Mesendoderm (in vitro differentiated cells): ENCODE measurements around the gene EIF2AK2.

Experiments
- DNase-seq: peaks from one replicate; pipeline ENCODE4 v3.0.0; 2013
- H2AK5ac ChIP-seq: 2 replicates; pipeline ENCODE4 v1.6.1; 2013; ENCODE audit warnings: low read length, inconsistent platforms
- H2BK120ac ChIP-seq: 2 replicates; pipeline ENCODE4 v1.6.1; 2013; ENCODE audit warnings: low read depth, mild to moderate bottlenecking, low read length, moderate library complexity, mixed read lengths
- H2BK15ac ChIP-seq: replicated peaks from 2 replicates; pipeline ENCODE4 v1.6.1; 2013; ENCODE audit warnings: low read depth, mild to moderate bottlenecking, moderate library complexity
- H2BK5ac ChIP-seq: 2 replicates; pipeline ENCODE4 v1.6.1; 2013; ENCODE audit warnings: low read length, inconsistent platforms
- H3K18ac ChIP-seq: 2 replicates; pipeline ENCODE4 v1.6.1; 2013; ENCODE audit warnings: mild to moderate bottlenecking, low read length, mixed read lengths
- H3K23ac ChIP-seq: one replicate; pipeline ENCODE4 v1.6.1; 2013; ENCODE audit warnings: low read length
- H3K27ac ChIP-seq: 2 replicates; pipeline ENCODE4 v1.5.1; 2013; ENCODE audit warnings: low read depth, mild to moderate bottlenecking, inconsistent platforms, low read length, moderate library complexity
- H3K27me3 ChIP-seq: 2 replicates; pipeline ENCODE4 v1.6.1; 2013; ENCODE audit warnings: low read length, control low read depth, mild to moderate bottlenecking, inconsistent platforms; ENCODE audit not compliant: insufficient read depth, poor library complexity
- H3K36me3 ChIP-seq: 2 replicates; pipeline ENCODE4 v1.6.1; 2013; ENCODE audit warnings: low read length, inconsistent platforms; ENCODE audit not compliant: control insufficient read depth, insufficient read depth
- H3K4ac ChIP-seq: one replicate; pipeline ENCODE4 v1.6.1; 2013; ENCODE audit warnings: low read depth, mild to moderate bottlenecking, low read length, moderate library complexity
- H3K4me1 ChIP-seq: 2 replicates; pipeline ENCODE4 v1.6.1; 2013; ENCODE audit warnings: low read depth, low read length, inconsistent platforms; ENCODE audit not compliant: control insufficient read depth
- H3K4me2 ChIP-seq: 2 replicates; pipeline ENCODE4 v1.6.1; 2013; ENCODE audit warnings: low read length
- H3K4me3 ChIP-seq: 2 replicates; pipeline ENCODE4 v1.5.1; 2013; ENCODE audit warnings: mild to moderate bottlenecking, low read length
- H3K56ac ChIP-seq: one replicate; pipeline ENCODE4 v1.6.1; 2013; ENCODE audit warnings: low read length
- H3K79me1 ChIP-seq: 2 replicates; pipeline ENCODE4 v1.6.1; 2013; ENCODE audit warnings: low read length, inconsistent platforms
- H3K79me2 ChIP-seq: 2 replicates; pipeline ENCODE4 v1.6.1; 2013; ENCODE audit warnings: mild to moderate bottlenecking, low read length; ENCODE audit not compliant: control insufficient read depth, insufficient read depth
- H3K9ac ChIP-seq: 2 replicates; pipeline ENCODE4 v1.6.1; 2013; ENCODE audit warnings: low read length, inconsistent platforms
- H4K5ac ChIP-seq: one replicate; pipeline ENCODE4 v1.6.1; 2013; ENCODE audit warnings: low read length
- H4K8ac ChIP-seq: one replicate; pipeline ENCODE4 v1.6.1; 2013; ENCODE audit warnings: low read depth, mild to moderate bottlenecking, control low read depth, low read length, moderate library complexity
- whole genome bisulfite sequencing: extraction: QIAGEN DNeasy Blood & Tissue Kit; methylation state at CpG from one replicate; pipeline ENCODE4 v1.1.7; 2013; ENCODE audit warnings: low lambda C conversion rate, missing lambda C conversion rate; ENCODE audit not compliant: insufficient coverage; ENCODE audit errors: extremely low coverage; 5-methylcytosine and 5-hydroxymethylcytosine counted together

EIF2AK2 gene

GRCh38 chr2:37061776-37062175 is 95.0 kb downstream of the EIF2AK2 start:
- Histone ChIP-seq H2AK5ac (no peak overlapping the region), H3K36me3 (no peaks in the 10 kb centered on the region), H3K4me2 (no peak overlapping the region), H3K79me1 (no peaks in the 10 kb centered on the region), H3K79me2 (no peaks in the 10 kb centered on the region), H4K8ac (no peak overlapping the region), H3K9ac (no peak overlapping the region), H2BK5ac (no peak overlapping the region), H3K4ac (no peak overlapping the region), H3K27ac (no peak overlapping the region), H3K18ac (no peak overlapping the region), H3K4me3 (no peak overlapping the region), H3K27me3 (no peaks in the 10 kb centered on the region), H3K4me1 (no peaks in the 10 kb centered on the region), H2BK120ac (no peak overlapping the region), H3K56ac (no peak overlapping the region), H4K5ac (no peak overlapping the region), H2BK15ac (no peak overlapping the region), H3K23ac (no peak overlapping the region)
- no peak for DNase-seq
- WGBS = no CpG with 5 or more reads among the region's 5 CpGs

GRCh38 chr2:37061013-37061711 is 95.6 kb downstream of the EIF2AK2 start:
- Histone ChIP-seq H3K4me1 (no peaks in the 10 kb centered on the region), H2AK5ac (no peak overlapping the region), H3K18ac (no peak overlapping the region), H3K4ac (no peak overlapping the region), H4K5ac (no peak overlapping the region), H3K23ac (no peak overlapping the region), H2BK5ac (no peak overlapping the region), H3K79me1 (no peaks in the 10 kb centered on the region), H3K4me3 (no peak overlapping the region), H3K56ac (no peak overlapping the region), H3K9ac (no peak overlapping the region), H3K27me3 (no peaks in the 10 kb centered on the region), H4K8ac (no peak overlapping the region), H3K79me2 (no peaks in the 10 kb centered on the region), H3K27ac (no peak overlapping the region), H3K4me2 (no peak overlapping the region), H3K36me3 (no peaks in the 10 kb centered on the region), H2BK15ac (no peak overlapping the region), H2BK120ac (no peak overlapping the region)
- DNase-seq = no peak

DNA sequence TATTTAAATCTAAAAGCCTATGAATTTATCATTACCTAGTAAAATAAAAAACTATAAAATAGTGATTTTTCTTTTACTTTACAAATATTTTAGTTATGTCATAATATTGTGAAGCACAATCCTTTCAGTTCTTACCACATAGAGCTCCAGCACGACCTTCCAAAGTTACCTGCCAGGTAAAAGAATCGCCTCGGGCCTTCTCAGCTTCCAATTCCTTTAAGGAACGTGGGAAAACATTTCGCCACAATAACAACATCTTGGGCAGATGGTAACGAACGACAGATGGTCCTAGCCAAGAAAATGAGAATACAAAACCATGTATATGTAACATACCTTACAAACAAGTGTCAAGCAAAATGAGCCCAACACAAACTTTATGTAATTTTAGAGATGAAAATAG is 96.3 kb downstream of the EIF2AK2 start:
- no peaks in the 10 kb centered on the region for H3K79me1 ChIP-seq
- no peaks in the 10 kb centered on the region for H3K27me3 ChIP-seq
- no peaks in the 10 kb centered on the region for H3K36me3 ChIP-seq
- H2BK5ac ChIP-seq = no peak overlapping the region
- no peaks in the 10 kb centered on the region for H3K4me1 ChIP-seq
- H3K79me2 ChIP-seq = no peaks in the 10 kb centered on the region
- no peak overlapping the region for H3K4me3 ChIP-seq
- no peak overlapping the region for H2AK5ac ChIP-seq
- H3K18ac ChIP-seq = no peak overlapping the region
- H4K5ac ChIP-seq = no peak overlapping the region
- no peak overlapping the region for H3K56ac ChIP-seq
- H3K23ac ChIP-seq = no peak overlapping the region
- no peak overlapping the region for H2BK120ac ChIP-seq
- H4K8ac ChIP-seq = no peak overlapping the region
- no peak overlapping the region for H3K4me2 ChIP-seq
- DNase-seq = no peak
- no peak overlapping the region for H3K4ac ChIP-seq
- WGBS = no CpG with 5 or more reads among the region's 7 CpGs
- H2BK15ac ChIP-seq = no peak overlapping the region
- H3K9ac ChIP-seq = no peak overlapping the region
- no peak overlapping the region for H3K27ac ChIP-seq

DNA sequence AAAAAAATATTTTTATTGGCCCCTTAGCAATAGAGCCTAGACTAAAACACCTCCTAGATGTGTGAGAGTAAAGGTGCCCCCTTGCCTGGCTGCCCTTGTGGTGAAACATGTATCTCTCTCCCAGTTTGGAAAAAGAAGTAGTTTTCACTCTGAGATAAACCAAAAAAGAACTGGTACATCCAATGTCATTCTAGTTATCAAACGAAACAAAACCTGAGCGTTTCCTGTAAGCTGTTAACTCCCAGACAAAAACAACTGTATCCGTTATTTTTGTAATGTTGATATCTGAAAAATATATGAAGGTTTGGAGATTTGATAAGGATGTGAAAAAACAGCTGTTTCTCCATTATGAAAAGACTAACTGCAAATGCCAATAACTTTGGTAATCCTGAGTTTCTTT is 96.9 kb downstream of the EIF2AK2 start:
- no peak overlapping the region for H2BK5ac ChIP-seq
- no peak overlapping the region for H2BK15ac ChIP-seq
- no peak overlapping the region for H2BK120ac ChIP-seq
- no peak overlapping the region for H3K4ac ChIP-seq
- no peak overlapping the region for H2AK5ac ChIP-seq
- no peak overlapping the region for H3K4me3 ChIP-seq
- H3K27ac ChIP-seq = no peak overlapping the region
- H3K79me2 ChIP-seq = no peaks in the 10 kb centered on the region
- no peak overlapping the region for H4K8ac ChIP-seq
- H3K27me3 ChIP-seq = no peaks in the 10 kb centered on the region
- no peaks in the 10 kb centered on the region for H3K36me3 ChIP-seq
- no CpG with 5 or more reads among the region's 3 CpGs for WGBS
- H3K9ac ChIP-seq = no peak overlapping the region
- no peaks in the 10 kb centered on the region for H3K4me1 ChIP-seq
- no peak for DNase-seq
- no peak overlapping the region for H3K18ac ChIP-seq
- no peak overlapping the region for H3K56ac ChIP-seq
- H3K79me1 ChIP-seq = no peaks in the 10 kb centered on the region
- H3K4me2 ChIP-seq = no peak overlapping the region
- H4K5ac ChIP-seq = no peak overlapping the region
- no peak overlapping the region for H3K23ac ChIP-seq

GRCh38 chr2:37052600-37053332 is 104.0 kb downstream of the EIF2AK2 start:
- no peak overlapping the region for H3K18ac ChIP-seq
- H3K79me1 ChIP-seq = no peaks in the 10 kb centered on the region
- no peaks in the 10 kb centered on the region for H3K27me3 ChIP-seq
- no peak overlapping the region for H3K9ac ChIP-seq
- H3K4me2 ChIP-seq = no peak overlapping the region
- H3K56ac ChIP-seq = no peak overlapping the region
- H2BK15ac ChIP-seq = no peak overlapping the region
- no peak overlapping the region for H2AK5ac ChIP-seq
- H4K5ac ChIP-seq = no peak overlapping the region
- H3K36me3 ChIP-seq = no peaks in the 10 kb centered on the region
- H2BK5ac ChIP-seq = no peak overlapping the region
- H3K4me1 ChIP-seq = no peaks in the 10 kb centered on the region
- no peak overlapping the region for H2BK120ac ChIP-seq
- no peak overlapping the region for H4K8ac ChIP-seq
- WGBS = no CpG with 5 or more reads among the region's 5 CpGs
- no peak overlapping the region for H3K23ac ChIP-seq
- H3K4ac ChIP-seq = no peak overlapping the region
- no peak overlapping the region for H3K27ac ChIP-seq
- DNase-seq = no peak
- no peaks in the 10 kb centered on the region for H3K79me2 ChIP-seq
- no peak overlapping the region for H3K4me3 ChIP-seq
